ENCODE results near the gene CRYBA4. TPM values are rescaled to one million over a fixed set of nuclear protein-coding genes. Genes with fewer than 3 reads are reported as not detected.

The CRYBA4 gene
- total RNA-seq, 1 experiment from 2014 or later: not detected

GRCh38 chr22:26658671-26659478, 37.1 kb downstream of the CRYBA4 start:
- ChIA-PET CTCF (no interaction called here), POLR2A (no interaction called here)
- in situ Hi-C loops (cut with HindIII; ENCODE audit: low pct_unique_long_range_greater_than_20kb, low sequenced_read_pairs): no loop called here
- no peak for TF ChIP-seq TCF7L2 (IDR thresholded peaks at IDR 0.05; ENCODE audit: low read depth, low read length)
- no peak for TF ChIP-seq CTCF (IDR thresholded peaks at IDR 0.05)
- peaks cover 3% of the 10 kb centered on the region; the same call in 1 of the 2 replicates for H3K27me3 ChIP-seq (ENCODE audit: control insufficient read depth, insufficient read depth, low read length)
- intact Hi-C loops (cut with micrococcal nuclease; ENCODE audit: unreplicated experiment): no loop called here
- H3K4me1 ChIP-seq (ENCODE audit: control insufficient read depth, insufficient read depth, low read length): peaks cover 4% of the 10 kb centered on the region
- H3K27ac ChIP-seq (ENCODE audit: low read length): no peak overlapping the region
- ATAC-seq (peak; percentile 75), DNase-seq (ENCODE audit: low read depth, low spot score) (no peak)
- peak overlapping the region; percentile 14 to 17; a peak in 3 of 4 replicates for H3K4me3 ChIP-seq (ENCODE audit: low read depth in 2 of 2, low read length in 2 of 2)
- no TSS peak for BruUV-seq (replicated peaks)
- H3K9me3 ChIP-seq (ENCODE audit: control insufficient read depth, insufficient read depth, low read depth, low read length): no peaks in the 10 kb centered on the region
- H3K36me3 ChIP-seq (ENCODE audit: control insufficient read depth, insufficient read depth, low read length): no peaks in the 10 kb centered on the region

GRCh38 chr22:26660356-26660755, 38.6 kb downstream of the CRYBA4 start:
- no peaks in the 10 kb centered on the region for H3K9me3 ChIP-seq (ENCODE audit: control insufficient read depth, insufficient read depth, low read depth, low read length)
- H3K27ac ChIP-seq (ENCODE audit: low read length): no peak overlapping the region
- ChIA-PET POLR2A (no interaction called here), CTCF (no interaction called here)
- no peaks in the 10 kb centered on the region for H3K36me3 ChIP-seq (ENCODE audit: control insufficient read depth, insufficient read depth, low read length)
- peaks cover 3% of the 10 kb centered on the region; the same call in 1 of the 2 replicates for H3K27me3 ChIP-seq (ENCODE audit: control insufficient read depth, insufficient read depth, low read length)
- H3K4me1 ChIP-seq (ENCODE audit: control insufficient read depth, insufficient read depth, low read length): peaks cover 4% of the 10 kb centered on the region
- ATAC-seq: no peak
- in situ Hi-C loops (cut with HindIII; ENCODE audit: low pct_unique_long_range_greater_than_20kb, low sequenced_read_pairs) (no loop called here), intact Hi-C loops (cut with micrococcal nuclease; ENCODE audit: unreplicated experiment) (no loop called here)
- no peak overlapping the region for H3K4me3 ChIP-seq (ENCODE audit: low read depth in 2 of 2, low read length in 2 of 2)
- no TSS peak for BruUV-seq (replicated peaks)
- no peak for TF ChIP-seq POLR2AphosphoS5 (IDR thresholded peaks at IDR 0.05; ENCODE audit: low read depth, low read length)
- DNase-seq (ENCODE audit: low read depth, low spot score): no peak

- Histone ChIP-seq H3K27me3 (ENCODE audit: control insufficient read depth, insufficient read depth, low read length) (peaks cover 3% of the 10 kb centered on the region; the same call in 1 of the 2 replicates), H3K4me3 (ENCODE audit: low read depth in 2 of 2, low read length in 2 of 2) (no peak overlapping the region), H3K9me3 (ENCODE audit: control insufficient read depth, insufficient read depth, low read depth, low read length) (no peaks in the 10 kb centered on the region), H3K4me1 (ENCODE audit: control insufficient read depth, insufficient read depth, low read length) (peaks cover 4% of the 10 kb centered on the region), H3K27ac (ENCODE audit: low read length) (no peak overlapping the region), H3K36me3 (ENCODE audit: control insufficient read depth, insufficient read depth, low read length) (no peaks in the 10 kb centered on the region)
- ChIA-PET POLR2A (no interaction called here), CTCF (no interaction called here)
- ATAC-seq (no peak), DNase-seq (ENCODE audit: low read depth, low spot score) (no peak)
- BruUV-seq (replicated peaks): no TSS peak
- in situ Hi-C loops (cut with HindIII; ENCODE audit: low pct_unique_long_range_greater_than_20kb, low sequenced_read_pairs) (no loop called here), intact Hi-C loops (cut with micrococcal nuclease; ENCODE audit: unreplicated experiment) (no loop called here)
- TF ChIP-seq REST (IDR thresholded peaks at IDR 0.05; ENCODE audit: insufficient read depth in 1 of 2, low read depth in 2 of 2, low read length in 1 of 2) (no peak), CTCF (IDR thresholded peaks at IDR 0.05) (no peak), SIN3A (IDR thresholded peaks at IDR 0.05; ENCODE audit: borderline replicate concordance, insufficient read depth, low read depth, low read length) (no peak), TCF7L2 (IDR thresholded peaks at IDR 0.05; ENCODE audit: low read depth, low read length) (no peak), POLR2AphosphoS5 (IDR thresholded peaks at IDR 0.05; ENCODE audit: low read depth, low read length) (no peak)
Observed at GRCh38 chr22:26660961-26661578, 39.3 kb downstream of the CRYBA4 start.
